Measurements from ENCODE around the gene KCNE2.
"Not testable (repeated sequence)": the region's sequence is repeated elsewhere in the genome, so short reads cannot be mapped to it uniquely, and the experiment has no call there.

KCNE2 gene

GRCh38 chr21:34354836-34355235, 9.0 kb upstream of the KCNE2 start:
- no peak for DNase-seq

DNA sequence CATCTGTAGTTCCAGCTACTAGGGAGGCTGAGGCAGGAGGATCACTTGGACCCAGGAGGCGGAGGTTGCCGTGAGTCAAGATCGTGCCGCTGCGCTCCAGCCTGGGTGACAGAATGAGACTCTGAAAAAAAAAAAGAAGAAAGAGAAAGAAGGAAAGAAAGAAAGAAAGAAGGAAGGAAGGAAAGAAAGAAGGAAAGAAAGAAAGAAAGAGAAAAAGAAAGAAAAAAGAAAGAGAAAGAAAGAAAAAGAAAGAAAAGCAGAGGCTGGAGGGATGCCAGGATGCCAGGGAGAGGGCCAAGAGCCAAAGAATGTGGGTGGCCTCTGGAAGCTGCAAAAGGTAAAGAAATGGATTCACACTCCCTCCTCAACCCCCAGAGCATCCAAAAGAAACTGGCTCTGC, 8.2 kb upstream of the KCNE2 start:
- no peak for DNase-seq

DNA sequence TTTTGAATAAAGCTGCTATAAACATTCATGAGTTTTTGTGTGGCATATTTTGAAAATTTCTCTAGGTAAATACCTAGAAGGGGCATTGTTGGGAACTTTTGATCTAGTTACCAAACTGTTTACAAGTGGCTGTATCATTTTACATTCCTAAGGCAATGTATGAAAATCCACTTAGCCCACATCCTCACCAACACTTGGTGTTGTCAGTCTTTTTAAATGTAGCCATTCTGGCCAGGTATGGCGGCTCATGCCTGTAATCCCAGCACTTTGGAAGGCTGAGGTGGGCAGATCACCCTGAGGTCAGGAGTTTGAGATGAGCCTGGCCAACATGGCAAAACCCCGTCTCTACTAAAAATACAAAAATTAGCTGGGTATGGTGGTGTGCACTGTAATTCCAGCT, 5.9 kb upstream of the KCNE2 start:
- DNase-seq: no peak

DNA sequence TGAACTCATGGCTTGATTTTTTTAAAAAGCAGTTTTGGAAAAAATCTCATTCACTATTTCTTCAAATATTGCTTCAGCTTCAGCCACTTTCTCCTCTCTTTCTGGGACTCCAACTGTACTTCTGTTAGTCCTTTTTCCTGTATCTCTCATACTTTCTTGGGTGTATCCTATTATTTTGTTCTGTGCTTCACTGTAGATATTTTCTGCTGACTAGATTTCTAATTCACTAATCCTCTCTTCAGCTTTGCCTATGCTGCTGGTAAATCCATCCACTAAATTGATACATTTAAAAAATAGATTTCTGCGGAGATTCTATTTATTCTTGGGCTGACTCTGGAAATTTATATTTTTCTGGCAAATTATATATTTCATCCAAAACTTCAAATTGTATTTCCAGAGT, 4.9 kb upstream of the KCNE2 start:
- DNase-seq: no peak

- no peak for DNase-seq
Observed at GRCh38 chr21:34360488-34361241, 3.1 kb upstream of the KCNE2 start.

GRCh38 chr21:34362136-34362444, 1.7 kb upstream of the KCNE2 start:
- no peak for DNase-seq

DNA sequence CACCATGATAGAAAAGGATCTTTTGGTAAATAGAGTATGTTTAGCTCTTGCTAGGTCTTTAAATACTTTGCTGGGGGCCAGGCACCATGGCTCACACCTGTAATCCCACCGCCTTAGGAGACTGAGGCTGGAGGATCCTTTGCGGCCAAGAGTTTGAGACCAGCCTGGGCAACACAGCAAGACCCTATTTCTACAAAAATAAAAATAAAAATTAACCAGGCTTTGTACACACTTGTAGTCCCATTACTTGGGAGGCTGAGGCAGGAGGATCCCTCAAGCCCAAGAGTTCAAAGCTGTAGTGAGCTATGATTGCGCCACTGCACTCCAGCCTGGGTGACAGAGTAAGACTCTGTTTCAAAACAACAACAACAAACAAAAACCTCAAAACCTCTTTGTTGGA, 1.1 kb upstream of the KCNE2 start:
- DNase-seq: no peak

- no peak for DNase-seq
Observed at GRCh38 chr21:34364921-34365320, 1.1 kb downstream of the KCNE2 start.

GRCh38 chr21:34365809-34366208, 2.0 kb downstream of the KCNE2 start:
- no peak for DNase-seq

DNA sequence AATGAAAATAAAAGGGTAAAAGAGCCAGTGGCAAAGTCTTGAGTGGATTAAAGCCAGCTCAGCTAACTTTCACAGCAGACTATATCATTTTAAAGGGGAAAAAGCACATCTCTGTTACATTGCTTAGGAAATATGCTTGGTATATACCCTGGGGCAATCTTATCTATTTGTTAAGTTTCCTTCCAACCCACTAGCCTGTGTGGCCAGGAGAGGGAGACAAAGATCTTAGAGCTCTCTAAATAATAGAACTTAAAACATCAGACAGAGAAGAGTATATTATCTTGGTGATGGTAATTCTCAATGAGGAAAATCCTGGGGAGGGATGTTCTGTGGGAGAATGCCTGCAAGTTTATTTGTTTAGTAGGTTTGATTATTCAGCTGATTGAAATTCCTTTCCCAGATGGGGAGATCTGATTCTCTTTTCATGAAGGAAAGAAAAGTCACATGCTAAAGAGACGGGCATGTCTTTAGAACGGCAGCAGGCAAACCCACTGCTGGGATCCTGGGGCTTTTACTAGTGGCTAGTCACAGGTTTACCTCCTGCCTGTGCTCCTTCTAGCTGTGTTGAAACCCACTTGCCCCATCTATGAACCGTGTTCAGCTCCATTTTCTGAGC, 3.6 kb downstream of the KCNE2 start:
- peak; percentile 72 for DNase-seq

DNA sequence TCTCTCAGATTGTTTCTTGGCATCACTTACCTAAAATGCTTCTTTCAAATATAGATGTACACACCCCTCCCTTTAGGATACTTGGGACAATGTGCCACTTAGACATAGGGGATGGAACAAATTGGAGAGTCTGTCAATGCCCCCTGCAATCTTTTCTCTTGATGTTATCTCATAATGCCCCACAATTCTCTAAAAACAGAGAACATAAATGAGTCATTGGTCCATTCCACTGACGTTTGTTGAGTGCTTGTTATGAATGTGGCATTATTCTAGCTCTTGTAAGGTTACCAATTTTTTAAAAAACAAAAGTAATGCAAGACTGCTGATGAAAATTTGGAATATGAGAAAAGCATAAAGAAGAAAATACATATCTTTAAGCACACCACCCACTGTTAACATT, 5.9 kb downstream of the KCNE2 start:
- no peak for DNase-seq

DNA sequence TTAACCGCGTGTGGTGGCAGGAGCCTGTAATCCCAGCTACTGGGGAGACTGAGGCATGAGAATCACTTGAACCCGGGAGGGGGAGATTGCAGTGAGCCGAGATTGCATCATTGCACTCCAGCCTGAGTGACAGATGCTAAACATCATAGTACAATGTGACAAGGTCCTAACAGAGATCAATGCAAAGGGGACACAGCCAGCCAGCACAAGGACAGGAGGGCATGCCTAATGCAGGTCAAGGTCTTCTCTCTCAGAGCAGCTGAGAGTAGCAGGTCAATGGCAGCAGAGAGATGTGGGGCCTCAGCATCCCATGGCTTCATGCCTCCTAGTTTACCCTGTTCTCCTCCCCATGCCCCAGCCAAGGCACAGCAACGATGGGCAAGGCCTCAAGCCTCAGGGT, 8.5 kb downstream of the KCNE2 start:
- DNase-seq: no peak

GRCh38 chr21:34374462-34374861, 10.7 kb downstream of the KCNE2 start:
- DNase-seq: not testable (repeated sequence)

DNA sequence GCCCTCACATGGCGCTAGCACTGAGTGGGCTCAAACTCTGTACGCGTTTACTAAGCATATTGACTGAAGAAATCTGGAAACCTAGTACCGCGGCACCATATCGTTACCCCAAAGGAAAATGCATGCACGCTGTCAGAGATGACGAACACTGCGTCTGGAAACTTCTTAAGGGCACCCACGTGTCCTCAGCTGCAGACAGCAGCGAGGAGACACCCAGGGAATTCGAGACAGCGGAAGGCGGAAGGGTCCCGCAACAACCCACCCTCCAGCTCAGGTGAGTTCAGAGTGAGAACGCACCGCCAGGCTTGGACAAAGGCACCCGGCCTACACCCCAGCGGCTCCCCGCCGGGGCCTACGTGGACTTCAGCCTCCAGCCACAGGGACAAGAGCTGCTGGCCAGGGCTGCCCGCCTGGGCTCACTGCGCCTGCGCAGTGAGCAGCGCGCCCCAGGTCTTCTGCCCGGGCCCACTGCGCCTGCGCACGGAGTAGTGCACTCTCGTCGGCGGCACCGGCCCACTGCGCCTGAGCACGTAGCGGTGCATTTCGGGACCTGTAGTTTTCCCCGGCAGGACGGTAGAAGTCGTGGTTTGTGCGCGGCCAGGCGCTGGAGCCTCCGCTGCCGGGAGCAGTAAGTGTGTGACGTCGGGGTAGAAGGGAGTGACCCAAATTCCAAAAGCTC, 11.3 kb downstream of the KCNE2 start, which contains the start of gene SMIM11:
Gene SMIM11, plus strand, starts transcription at position 568 of the 679 bp plus-strand sequence. CDS start 3,998 bp downstream, outside the sequence.
- DNase-seq: not testable (repeated sequence)

DNA sequence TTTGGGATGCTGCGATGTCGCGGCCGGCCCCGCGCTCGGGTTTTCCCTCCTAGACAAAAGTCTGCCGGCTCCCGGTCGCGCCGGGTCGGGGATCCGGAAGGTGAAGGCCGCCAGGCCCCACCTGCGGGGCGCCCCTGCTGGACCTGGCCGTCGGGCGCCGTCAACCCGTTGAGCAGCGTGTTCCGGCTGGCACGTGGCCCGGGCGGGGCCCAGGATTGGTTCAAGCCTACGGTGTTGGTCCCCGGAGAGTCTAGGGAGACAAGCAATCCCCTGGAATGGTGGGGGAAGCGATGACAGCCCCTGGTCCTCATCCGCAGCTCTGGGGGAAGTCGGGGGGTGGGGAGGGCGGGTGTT, 11.8 kb downstream of the KCNE2 start:
- DNase-seq: not testable (repeated sequence)

- DNase-seq: not testable (repeated sequence)
Observed at GRCh38 chr21:34383138-34383537, 19.3 kb downstream of the KCNE2 start.

DNA sequence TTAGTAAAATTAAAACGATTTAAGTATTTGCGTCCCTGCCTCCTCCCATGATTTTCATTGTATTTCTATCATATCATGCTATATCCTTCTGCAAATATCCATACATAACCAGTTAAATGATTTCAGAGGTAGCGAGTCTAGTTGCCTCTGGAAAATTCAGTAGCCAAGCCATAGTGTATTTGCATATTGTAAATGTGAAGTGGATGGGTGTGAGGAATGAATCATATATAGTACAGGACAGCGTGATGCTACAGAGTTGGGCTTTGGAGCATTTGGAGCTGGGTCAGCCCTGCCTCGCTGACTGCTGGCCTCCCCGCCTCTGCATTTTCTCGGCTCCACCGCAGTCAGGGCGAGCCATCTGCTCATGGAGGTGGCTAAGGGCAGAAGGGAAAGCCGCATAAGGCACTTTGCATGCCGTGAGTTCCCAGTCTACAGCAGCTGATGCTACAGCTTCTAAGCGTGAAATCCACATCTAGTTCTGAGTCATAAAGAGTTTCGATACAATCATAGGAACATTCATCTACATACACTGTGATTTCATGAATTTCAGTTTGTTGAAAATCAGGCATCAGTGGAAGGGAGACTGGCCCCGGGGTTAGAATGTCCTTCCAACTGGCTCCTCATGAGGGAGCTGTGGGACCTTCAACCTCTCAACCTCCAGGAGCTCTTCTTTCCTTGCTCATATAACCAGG, 20.1 kb downstream of the KCNE2 start:
- DNase-seq: not testable (repeated sequence)

DNA sequence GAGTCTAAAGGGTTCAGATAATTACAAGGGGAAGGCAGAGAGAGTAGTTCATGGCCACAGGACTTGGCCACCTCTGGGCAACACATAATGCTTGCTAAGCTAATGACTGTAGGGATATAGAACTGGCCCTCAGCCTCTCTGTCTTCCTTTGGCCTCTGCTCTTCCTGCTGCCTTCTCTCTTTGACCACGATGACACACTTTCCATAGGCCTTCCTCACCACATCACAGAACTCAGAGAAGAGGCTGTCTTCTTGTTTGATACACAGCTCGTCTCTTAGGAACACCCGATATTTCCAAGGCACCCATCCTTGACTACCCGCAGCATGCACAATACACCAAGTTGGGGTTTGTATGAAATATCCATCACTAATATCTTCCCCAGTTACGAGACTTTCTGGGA, 36.7 kb downstream of the KCNE2 start:
- not testable (repeated sequence) for DNase-seq

DNA sequence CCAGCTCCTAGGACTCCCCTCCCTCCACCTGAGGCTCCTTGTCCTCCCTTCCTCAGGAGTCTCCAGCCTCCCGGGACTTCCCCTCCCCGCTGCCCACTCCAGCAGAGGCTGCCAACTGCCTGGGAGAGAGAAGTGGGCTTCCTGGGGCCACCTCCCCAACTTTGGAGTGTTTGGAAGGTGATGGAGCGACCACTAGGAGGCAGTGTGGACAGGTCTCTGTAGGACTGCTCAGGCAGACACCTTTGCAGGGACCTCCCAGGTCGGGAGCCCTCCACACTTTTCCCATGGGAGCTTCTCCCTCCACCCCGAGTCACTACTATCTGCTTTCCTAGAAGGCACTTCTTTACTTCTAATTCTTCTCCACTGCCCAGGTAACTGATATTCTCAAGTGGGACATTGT, 40.9 kb downstream of the KCNE2 start:
- DNase-seq: not testable (repeated sequence)

GRCh38 chr21:34405686-34406085, 41.9 kb downstream of the KCNE2 start:
- not testable (repeated sequence) for DNase-seq

- DNase-seq: not testable (repeated sequence)
Observed at GRCh38 chr21:34406102-34406501, 42.3 kb downstream of the KCNE2 start.

DNA sequence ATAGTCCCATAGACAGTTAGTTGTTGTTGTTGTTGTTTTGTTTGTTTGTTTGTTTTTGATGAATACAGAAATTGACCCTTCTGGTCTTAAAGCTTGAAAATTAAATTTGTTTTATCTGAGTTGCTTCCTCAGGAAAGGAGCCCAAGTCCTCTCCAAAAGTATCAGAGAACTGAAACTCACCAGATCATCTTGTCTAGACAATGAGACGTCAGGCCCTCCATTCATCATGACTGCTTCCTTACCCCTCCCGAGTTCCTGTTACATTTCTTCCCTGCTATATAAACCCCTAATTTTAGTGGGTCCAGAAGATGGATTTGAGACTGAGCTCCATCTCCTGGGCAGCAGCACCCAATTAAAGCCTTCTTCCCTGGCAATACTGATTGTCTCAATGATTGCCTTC, 42.9 kb downstream of the KCNE2 start:
- not testable (repeated sequence) for DNase-seq

DNA sequence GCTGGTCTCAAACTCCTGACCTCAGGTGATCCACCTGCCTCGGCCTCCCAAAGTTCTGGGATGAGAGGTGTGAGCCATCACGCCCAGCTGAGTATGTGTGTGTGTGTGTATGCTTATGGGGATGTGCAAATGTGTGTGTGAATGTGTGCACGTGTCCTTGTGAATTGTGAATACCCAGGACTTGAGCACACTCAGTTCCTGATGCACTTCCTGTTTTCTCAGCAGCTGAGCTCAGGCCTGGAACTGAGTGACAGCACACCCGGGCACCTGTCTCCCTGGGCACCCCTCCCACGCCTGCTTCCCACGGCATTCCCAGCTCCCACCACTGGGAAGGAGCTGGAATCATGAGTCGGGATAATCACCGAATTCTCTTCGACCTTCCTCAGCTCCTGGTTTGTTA, 43.5 kb downstream of the KCNE2 start:
- DNase-seq: not testable (repeated sequence)
